GOT3 (cell line): ENCODE measurements around the gene S1PR4.
"Not testable (repeated sequence)": the region's sequence is repeated elsewhere in the genome, so short reads cannot be mapped to it uniquely, and the experiment has no call there.

ENCODE experiments used
- DNase-seq: peaks from one replicate; lab custom pipeline; 2025; ENCODE audit warnings: mixed read lengths; lab: John Stamatoyannopoulos, UW

Gene S1PR4

DNA sequence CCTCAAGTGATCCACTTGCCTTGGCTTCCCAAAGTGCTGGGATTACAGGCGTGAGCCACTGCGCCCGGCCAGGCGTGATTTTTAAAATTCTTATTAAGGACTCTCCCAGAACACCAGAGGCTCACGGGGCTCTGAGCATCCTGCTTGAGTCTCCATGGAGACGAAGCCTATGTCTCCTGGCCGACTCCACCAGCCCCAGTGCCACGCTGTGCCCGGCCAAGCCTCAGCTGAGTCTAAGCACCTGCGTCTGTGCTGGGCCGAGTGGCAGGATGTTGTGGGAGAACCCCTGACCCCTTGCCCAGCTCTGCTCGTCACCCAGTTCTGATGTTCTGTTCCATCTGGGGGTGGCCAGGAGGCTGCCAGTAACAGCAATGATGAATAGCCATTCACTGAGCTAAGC lies 42.0 kb downstream of the S1PR4 start:
- DNase-seq = no peak

DNA sequence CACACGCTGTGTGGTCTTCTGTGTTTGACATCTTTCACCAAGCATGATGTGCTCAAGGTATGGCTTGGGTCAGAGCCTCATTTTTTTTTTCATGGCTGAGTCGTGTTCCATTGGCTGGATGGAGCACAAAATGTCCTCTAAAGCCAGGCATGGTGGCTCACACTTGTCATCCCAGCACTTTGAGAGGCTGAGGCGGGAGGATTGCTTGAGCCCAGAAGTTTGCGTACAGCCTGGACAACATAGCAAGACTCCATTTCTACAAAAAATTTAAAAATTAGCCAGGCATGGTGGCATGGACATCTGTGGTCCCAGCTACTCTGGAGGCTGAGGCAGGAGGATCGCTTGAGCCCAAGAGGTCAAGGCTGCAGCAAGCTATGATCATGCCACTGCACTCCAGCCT lies 43.0 kb downstream of the S1PR4 start:
- not testable (repeated sequence) for DNase-seq

DNA sequence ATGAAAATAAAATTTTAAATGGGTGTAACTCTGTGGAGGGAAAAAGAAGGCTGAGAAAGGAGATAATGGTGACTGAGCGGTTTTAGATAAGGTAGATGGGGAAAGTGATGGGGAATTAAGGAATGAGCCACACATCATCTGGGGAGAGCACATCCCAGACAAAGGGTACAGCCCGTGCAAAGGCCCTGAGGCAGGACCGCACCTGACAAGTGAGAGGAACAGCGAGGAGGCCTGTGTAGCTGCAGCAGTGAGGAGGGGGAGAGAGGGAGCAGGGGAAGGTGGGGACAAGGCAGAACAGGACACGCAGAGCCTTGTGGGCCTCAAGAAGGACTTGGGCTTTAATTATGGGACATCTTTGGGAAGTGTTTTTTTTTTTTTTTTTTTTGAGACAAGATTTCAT lies 44.1 kb downstream of the S1PR4 start:
- no peak for DNase-seq

DNA sequence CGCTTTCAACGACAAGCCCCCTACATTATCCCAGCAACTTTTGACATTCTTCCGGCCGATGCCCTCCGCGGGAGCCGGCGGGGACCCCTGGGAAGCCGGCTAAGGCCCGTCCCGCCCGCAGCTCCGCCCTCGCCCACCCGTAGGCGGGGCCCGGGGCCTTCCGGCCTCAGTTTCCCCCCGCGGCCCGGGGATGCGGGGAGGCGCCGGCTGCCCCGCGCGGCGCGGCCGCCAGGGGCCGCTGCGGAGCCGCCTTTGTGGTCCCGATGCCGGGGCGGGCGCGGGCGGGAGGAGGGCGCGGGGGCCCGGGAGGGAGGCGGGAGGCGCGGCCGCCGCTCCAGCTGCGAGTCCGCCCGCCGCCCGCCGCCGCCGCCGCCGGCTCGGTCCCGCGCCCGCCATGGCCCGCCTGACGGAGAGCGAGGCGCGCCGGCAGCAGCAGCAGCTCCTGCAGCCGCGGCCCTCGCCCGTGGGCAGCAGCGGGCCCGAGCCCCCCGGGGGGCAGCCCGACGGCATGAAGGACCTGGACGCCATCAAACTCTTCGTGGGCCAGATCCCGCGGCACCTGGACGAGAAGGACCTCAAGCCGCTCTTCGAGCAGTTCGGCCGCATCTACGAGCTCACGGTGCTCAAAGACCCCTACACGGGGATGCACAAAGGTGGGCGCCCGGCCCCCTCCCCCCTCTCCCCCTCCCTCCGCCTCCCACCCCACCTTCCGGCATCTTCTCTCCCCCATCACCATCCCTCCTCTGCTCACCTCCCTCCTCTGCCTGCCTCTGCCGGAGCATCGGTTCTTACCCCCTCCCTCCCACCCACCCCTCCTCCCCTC lies 46.0 kb downstream of the S1PR4 start, which contains the start of gene CELF5:
Gene CELF5, plus strand, starts transcription at position 316 of the 823 bp plus-strand sequence. Its CDS starts 79 bp downstream, at position 395.
- DNase-seq = no peak

DNA sequence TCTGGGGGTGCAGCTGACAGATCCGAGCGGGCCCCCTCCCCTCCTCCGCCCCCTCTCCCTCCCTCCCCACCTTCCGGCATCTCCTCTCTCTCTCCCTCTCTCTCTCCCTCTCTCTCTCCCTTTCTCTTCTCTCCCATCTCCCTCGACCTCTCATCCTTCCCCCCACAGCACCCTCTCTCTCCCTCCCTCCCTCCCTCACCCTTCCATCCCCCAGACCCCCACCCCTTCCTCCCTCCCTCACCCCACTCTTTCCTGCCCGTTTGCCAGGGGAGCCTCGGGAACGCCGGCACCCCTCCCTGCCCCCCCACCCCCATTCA lies 46.6 kb downstream of the S1PR4 start:
- no peak for DNase-seq

DNA sequence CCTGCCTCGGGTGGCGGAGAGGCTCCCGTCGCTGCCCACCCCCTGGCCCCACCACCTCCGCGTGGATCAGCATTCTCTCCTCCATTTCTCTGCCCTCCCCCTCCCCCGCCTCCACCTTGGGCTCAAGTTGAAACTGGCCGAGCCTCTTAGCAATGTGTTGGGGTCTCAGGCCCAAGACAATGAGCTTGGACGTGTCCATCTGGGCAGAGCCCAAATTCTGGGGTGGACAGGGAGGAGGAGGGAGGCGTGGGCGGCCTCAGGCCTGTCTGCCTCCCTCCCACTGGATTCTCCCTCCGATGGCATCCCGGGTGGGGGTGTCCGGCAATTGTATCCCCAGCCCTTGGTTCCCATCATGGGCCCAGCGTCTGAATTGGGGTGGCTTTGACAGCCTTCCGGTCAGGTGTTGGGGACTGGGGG lies 47.1 kb downstream of the S1PR4 start:
- no peak for DNase-seq

DNA sequence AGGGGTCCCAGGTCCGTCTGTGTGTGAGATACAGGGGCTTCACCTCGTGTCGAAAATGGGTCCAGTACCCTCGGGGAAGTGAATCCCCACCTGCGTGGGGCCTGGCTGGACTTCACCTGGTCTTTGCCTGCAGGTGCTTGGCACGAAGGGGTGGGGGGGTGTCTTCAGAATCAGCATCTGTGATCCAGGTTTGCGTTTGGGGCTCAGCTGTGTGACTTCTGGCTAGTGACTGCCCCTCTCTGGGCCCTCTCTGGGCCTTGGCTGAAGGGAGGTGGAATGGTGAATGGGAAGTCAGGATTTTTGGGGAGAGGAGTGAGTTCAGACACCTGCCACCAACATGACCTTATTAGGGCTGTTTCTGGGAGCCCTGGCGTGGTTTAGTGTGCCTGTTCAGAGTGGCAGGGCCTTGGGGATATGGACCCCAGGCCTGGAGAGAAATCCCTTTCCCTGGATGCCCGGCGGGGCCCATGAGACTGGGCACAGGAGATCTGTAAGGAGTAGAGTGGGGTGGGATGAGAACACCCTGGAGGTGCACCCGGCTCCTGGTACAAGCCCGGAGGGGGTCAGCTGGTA lies 48.6 kb downstream of the S1PR4 start:
- no peak for DNase-seq

- DNase-seq = no peak
Observed at GRCh38 chr19:3229346-3229743, 50.8 kb downstream of the S1PR4 start.
